Measurements from ENCODE around the gene ENTPD2. TPM values are rescaled to one million over a fixed set of nuclear protein-coding genes. Genes with fewer than 3 reads are reported as not detected.

ENTPD2 gene
- total and polyA plus RNA-seq, 4 donors = 0.09 to 0.40 (median 0.21) TPM

GRCh38 chr9:137032858-137033257 is 21.0 kb downstream of the ENTPD2 start:
- peaks cover 0 to 2% (median 0%) of the 10 kb centered on the region in 4 donors for H3K27me3 ChIP-seq (ENCODE audit: control insufficient read depth in 4 of 4, insufficient read depth in 4 of 4, low read length in 3 of 4)
- no peaks in the 10 kb centered on the region for H3K9me3 ChIP-seq (ENCODE audit: control insufficient read depth in 4 of 4, low read length in 3 of 4)
- no peak for TF ChIP-seq NR2F2 (IDR thresholded peaks at IDR 0.05)
- no peak for TF ChIP-seq SP1 (IDR thresholded peaks at IDR 0.05)
- no peak overlapping the region for H3K4me3 ChIP-seq (ENCODE audit: low read depth in 1 of 3, low read length in 3 of 3)
- peak overlapping the region; percentile 27 to 66 for H3K27ac ChIP-seq (ENCODE audit: low read depth in 1 of 2, low read length in 2 of 2)
- H3K9ac ChIP-seq (ENCODE audit: low read depth in 1 of 2, low read length in 2 of 2) = no peak overlapping the region
- no peak for DNase-seq (ENCODE audit: low spot score)
- WGBS = 83% methylated on average over 10 of the region's 10 CpGs
- peaks cover 9 to 23% (median 13%) of the 10 kb centered on the region in 4 donors for H3K4me1 ChIP-seq (ENCODE audit: control insufficient read depth in 4 of 4, insufficient read depth in 4 of 4, low read length in 3 of 4)
- H3K36me3 ChIP-seq (ENCODE audit: control insufficient read depth in 4 of 4, insufficient read depth in 3 of 4, low read depth in 1 of 4, low read length in 3 of 4) = no peaks in the 10 kb centered on the region

GRCh38 chr9:137031904-137032640 is 21.8 kb downstream of the ENTPD2 start, which contains the start of gene FUT7:
TSS of gene FUT7 (minus strand) at chr9:137032088. CDS start at chr9:137031991, 97 bp downstream.
- DNase-seq (ENCODE audit: low spot score) = no peak
- Histone ChIP-seq H3K27me3 (ENCODE audit: control insufficient read depth in 4 of 4, insufficient read depth in 4 of 4, low read length in 3 of 4) (no peaks in the 10 kb centered on the region), H3K4me3 (ENCODE audit: low read depth in 1 of 3, low read length in 3 of 3) (no peak within 1 kb of the TSS), H3K27ac (ENCODE audit: low read depth in 1 of 2, low read length in 2 of 2) (peak within 1 kb of the TSS; percentile 27 to 66), H3K4me1 (ENCODE audit: control insufficient read depth in 4 of 4, insufficient read depth in 4 of 4, low read length in 3 of 4) (peaks cover 14 to 29% (median 20%) of the 10 kb centered on the region in 4 donors), H3K36me3 (ENCODE audit: control insufficient read depth in 4 of 4, insufficient read depth in 3 of 4, low read depth in 1 of 4, low read length in 3 of 4) (no peaks in the 10 kb centered on the region), H3K9me3 (ENCODE audit: control insufficient read depth in 4 of 4, low read length in 3 of 4) (no peaks in the 10 kb centered on the region), H3K9ac (ENCODE audit: low read depth in 1 of 2, low read length in 2 of 2) (no peak within 1 kb of the TSS)
- WGBS = 76% methylated on average over 16 of the region's 16 CpGs
- no peak for TF ChIP-seq HNF4A (conservative IDR thresholded peaks at IDR 0.05)
- TF ChIP-seq ATF3 (IDR thresholded peaks at IDR 0.05) = no peak
- no peak for TF ChIP-seq MAX (IDR thresholded peaks at IDR 0.05)
- TF ChIP-seq NR2F2 (IDR thresholded peaks at IDR 0.05) = no peak

- H3K4me3 ChIP-seq (ENCODE audit: low read depth in 1 of 3, low read length in 3 of 3) = no peak overlapping the region
- TF ChIP-seq RXRA (IDR thresholded peaks at IDR 0.05) (no peak), JUND (IDR thresholded peaks at IDR 0.05) (no peak), YY1 (IDR thresholded peaks at IDR 0.05) (no peak), ATF3 (IDR thresholded peaks at IDR 0.05) (no peak), EGR1 (IDR thresholded peaks at IDR 0.05; ENCODE audit: low read depth in 2 of 2) (no peak), RAD21 (IDR thresholded peaks at IDR 0.05) (no peak), ZBTB33 (IDR thresholded peaks at IDR 0.05) (no peak), NR2F2 (IDR thresholded peaks at IDR 0.05) (no peak), HNF4G (IDR thresholded peaks at IDR 0.05) (no peak), REST (IDR thresholded peaks at IDR 0.05) (no peak), SP1 (IDR thresholded peaks at IDR 0.05) (no peak), FOXA1 (IDR thresholded peaks at IDR 0.05) (no peak), GABPA (IDR thresholded peaks at IDR 0.05 in 1 of 2, conservative IDR thresholded peaks at IDR 0.05 in 1 of 2) (no peak)
- H3K9ac ChIP-seq (ENCODE audit: low read depth in 1 of 2, low read length in 2 of 2) = no peak overlapping the region
- H3K36me3 ChIP-seq (ENCODE audit: control insufficient read depth in 4 of 4, insufficient read depth in 3 of 4, low read depth in 1 of 4, low read length in 3 of 4) = no peaks in the 10 kb centered on the region
- peaks cover 18 to 42% (median 32%) of the 10 kb centered on the region in 4 donors for H3K4me1 ChIP-seq (ENCODE audit: control insufficient read depth in 4 of 4, insufficient read depth in 4 of 4, low read length in 3 of 4)
- no peaks in the 10 kb centered on the region for H3K9me3 ChIP-seq (ENCODE audit: control insufficient read depth in 4 of 4, low read length in 3 of 4)
- 84% methylated on average over 65 of the region's 65 CpGs for WGBS
- DNase-seq (ENCODE audit: low spot score) = no peak
- peak overlapping the region in 1 of 2 donors; percentile 53 for H3K27ac ChIP-seq (ENCODE audit: low read depth in 1 of 2, low read length in 2 of 2)
- no peaks in the 10 kb centered on the region for H3K27me3 ChIP-seq (ENCODE audit: control insufficient read depth in 4 of 4, insufficient read depth in 4 of 4, low read length in 3 of 4)
These were observed 23.0 kb downstream of the ENTPD2 start for GRCh38 chr9:137030538-137031527.
